GM04503 (cell line): ENCODE results near the gene CAB39L.

Experiments used
- DNase-seq: peaks from one replicate; pipeline ENCODE4 v3.0.0-alpha.2; 2012; ENCODE audit warnings: low read depth

Gene CAB39L

GRCh38 chr13:49399801-49400472 is 43.9 kb downstream of the CAB39L start:
- DNase-seq, result no peak

DNA sequence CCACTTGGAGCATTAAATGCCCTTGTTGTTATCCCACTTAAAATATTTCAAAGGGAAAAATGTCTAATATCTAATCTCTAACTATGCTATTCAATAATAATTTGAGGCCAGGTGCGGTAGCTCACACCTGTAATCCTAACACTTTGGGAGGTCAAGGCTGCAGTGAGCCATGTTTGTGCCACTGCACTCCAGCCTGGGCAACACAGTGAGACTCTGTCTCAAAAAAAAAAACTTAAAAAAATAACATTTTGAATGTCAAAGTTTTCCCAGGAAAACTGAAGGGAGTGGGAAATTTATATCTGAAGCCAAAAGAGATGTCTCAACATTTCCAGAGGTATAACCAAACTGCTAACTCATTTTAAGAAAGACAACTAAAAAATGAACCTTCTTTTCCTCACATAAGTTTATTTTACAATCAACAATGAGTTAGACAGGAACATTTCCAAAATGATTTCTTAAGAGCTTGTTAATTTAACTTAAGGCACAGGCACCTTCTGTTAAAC is 47.9 kb downstream of the CAB39L start:
- no peak for DNase-seq

DNA sequence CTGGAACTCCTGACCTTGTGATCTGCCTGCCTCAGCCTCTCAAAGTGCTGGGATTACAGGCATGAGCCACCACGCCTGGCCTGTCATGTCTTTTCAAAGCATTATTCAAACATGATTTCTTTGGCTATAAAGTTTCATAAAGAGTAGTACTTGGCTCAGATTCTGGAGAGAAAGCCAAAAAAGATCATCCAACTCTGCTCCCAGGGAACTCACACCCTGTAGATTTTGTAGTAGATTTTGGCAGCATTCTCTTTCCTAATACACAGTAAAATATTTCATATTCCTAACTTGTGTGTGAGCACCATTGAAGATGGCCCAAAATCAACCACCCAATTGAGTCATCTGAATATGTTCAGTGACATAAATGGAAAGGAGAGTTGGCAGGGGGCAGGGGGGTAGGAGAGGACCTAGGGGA is 48.4 kb downstream of the CAB39L start:
- no peak for DNase-seq

- DNase-seq, result no peak
Observed at GRCh38 chr13:49388091-49388635, 55.7 kb downstream of the CAB39L start.

- DNase-seq, result no peak
Observed at GRCh38 chr13:49386664-49387063, 57.2 kb downstream of the CAB39L start.

- DNase-seq, result no peak
Observed at GRCh38 chr13:49376121-49376520, 67.7 kb downstream of the CAB39L start.

- no peak for DNase-seq
Observed at GRCh38 chr13:49374585-49375290, 69.1 kb downstream of the CAB39L start.

- DNase-seq, result no peak
Observed at GRCh38 chr13:49373716-49374115, 70.1 kb downstream of the CAB39L start.

- DNase-seq, result no peak
Observed at GRCh38 chr13:49371943-49372613, 71.8 kb downstream of the CAB39L start.

GRCh38 chr13:49370371-49370770 is 73.5 kb downstream of the CAB39L start:
- DNase-seq, result no peak

DNA sequence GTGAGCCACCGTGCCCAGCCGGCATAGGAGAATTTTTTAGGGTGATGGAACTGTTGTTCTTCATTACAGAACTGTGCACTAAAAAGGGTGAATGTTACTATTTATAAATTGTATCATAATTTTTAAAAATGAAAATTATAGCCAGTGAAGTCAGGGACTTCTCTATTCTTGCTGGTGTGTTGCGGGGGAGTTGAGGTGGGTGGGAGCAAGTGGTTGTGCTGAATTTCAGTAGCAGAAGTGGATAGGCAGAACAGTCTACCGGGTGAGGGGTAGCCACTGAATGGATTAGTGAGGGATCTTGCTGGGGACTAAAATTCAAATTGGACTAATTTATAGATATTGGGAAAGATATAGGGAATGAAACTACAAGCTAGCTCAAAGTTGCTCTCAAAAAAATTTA is 74.0 kb downstream of the CAB39L start:
- no peak for DNase-seq

GRCh38 chr13:49368688-49369087 is 75.2 kb downstream of the CAB39L start:
- no peak for DNase-seq

DNA sequence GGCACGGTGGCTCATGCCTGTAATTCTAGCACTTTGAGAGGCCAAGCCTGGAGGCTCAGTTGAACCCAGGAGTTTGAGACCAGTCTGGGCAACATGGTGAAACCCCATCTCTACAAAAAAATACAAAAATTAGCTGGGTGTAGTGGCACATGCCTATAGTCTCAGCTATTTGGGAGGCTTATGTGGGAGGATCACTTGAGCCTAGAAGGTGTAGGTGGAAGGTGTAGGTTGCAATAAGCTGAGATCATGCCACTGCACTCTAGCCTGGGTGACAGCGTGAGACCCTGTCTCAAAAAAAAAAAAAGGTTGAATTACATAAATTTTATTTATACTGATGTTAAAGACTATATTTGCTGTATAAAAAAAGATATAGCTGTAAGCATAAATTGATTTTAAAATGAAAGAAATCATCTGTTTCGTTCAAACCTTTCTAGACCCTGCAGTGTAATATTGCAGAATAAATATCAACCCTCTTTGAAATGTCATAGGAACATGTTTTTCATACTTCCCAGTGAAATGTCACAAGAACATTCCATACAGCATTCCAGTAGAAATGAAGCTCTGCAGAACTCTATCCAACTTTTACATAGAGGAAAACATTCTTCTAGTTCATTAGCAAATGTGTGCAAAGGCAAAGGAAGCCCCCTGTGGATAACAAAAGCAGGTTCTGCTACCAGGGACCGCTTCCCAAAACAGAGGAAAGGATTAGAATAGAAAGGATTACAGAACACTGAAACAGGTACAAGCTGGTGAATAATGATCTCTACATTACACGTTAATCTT is 76.0 kb downstream of the CAB39L start:
- no peak for DNase-seq

- DNase-seq, result peak; percentile 69
Observed at GRCh38 chr13:49366841-49367240, 77.0 kb downstream of the CAB39L start.

DNA sequence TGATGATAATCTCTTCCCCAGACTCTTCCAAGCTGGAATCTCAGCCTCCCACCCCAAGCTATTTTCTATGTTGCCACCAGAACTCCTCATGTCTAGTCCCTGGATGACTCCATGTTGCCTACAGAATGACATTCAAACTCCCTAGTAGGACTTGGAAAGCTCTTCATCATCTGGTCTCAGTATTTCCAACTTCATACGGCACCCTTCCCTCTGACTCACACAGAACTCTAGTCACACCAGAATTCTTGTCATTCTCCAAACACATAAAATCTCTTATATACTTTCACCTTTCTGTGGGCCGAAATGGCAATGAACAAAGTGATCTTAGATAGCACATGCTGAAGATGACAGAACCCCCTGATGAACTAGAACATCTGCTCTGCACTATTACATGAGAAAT is 86.2 kb downstream of the CAB39L start:
- DNase-seq, result no peak

DNA sequence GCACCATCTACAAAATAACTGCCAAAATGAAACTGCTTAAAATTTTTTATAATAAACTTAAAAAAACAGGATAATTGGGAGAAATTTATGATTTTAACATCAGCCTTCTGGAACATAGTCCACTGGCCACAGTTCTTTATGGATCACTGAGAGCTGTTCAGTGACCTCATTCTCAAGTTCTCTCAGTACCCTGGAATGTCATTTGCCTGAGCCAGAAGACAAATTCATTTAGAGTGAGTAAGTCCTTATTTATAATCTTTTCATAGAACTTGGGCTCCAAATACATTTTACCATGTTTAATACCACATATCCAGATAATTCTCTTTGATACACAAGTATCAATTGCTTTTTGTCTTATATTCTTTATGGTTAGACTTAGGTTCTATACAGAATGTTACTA is 87.6 kb downstream of the CAB39L start:
- DNase-seq, result peak; percentile 89

GRCh38 chr13:49354719-49355118 is 89.1 kb downstream of the CAB39L start:
- DNase-seq, result no peak

DNA sequence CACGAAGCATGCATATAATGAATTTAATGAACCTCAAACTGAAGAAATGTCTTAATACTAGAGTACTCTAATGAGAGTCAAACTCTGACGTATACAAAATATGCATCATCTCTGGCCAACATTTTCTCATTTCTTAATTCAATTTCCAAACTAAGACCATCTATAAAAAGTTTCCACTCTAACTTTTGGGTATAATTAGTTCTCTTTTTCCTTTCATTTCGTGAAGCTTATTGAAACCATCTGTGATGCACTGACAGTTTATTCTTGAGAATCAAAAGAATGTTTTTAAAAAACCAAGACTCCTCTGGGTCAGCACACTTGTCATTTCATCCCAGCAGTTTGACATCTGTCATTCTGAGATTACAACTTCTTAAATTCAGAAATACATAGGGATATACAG is 90.0 kb downstream of the CAB39L start:
- DNase-seq, result no peak

- no peak for DNase-seq
Observed at GRCh38 chr13:49351871-49352270, 92.0 kb downstream of the CAB39L start.

GRCh38 chr13:49348751-49349150 is 95.1 kb downstream of the CAB39L start:
- DNase-seq, result no peak

- no peak for DNase-seq
Observed at GRCh38 chr13:49347650-49348385, 96.0 kb downstream of the CAB39L start.
